Anterior cingulate cortex (tissue), 58 donors: Measurements from ENCODE around the gene MIGA2.
"Not testable (repeated sequence)": the region's sequence is repeated elsewhere in the genome, so short reads cannot be mapped to it uniquely, and the experiment has no call there.

Source experiments
- DNase-seq, 58 donors: peaks; one replicate each; lab custom pipeline; 2025; lab: John Stamatoyannopoulos, UW

Gene MIGA2

GRCh38 chr9:129036241-129036922, at the start of gene MIGA2:
Gene MIGA2, plus strand, starts transcription at chr9:129036626. Its CDS starts 3,969 bp downstream, at chr9:129040595.
- peak; percentile 69 to 99 (median 97) for DNase-seq

GRCh38 chr9:128986671-128987070, 49.8 kb upstream of the MIGA2 start:
- DNase-seq: no peak

GRCh38 chr9:128987805-128988204, 48.6 kb upstream of the MIGA2 start:
- peak in 7 of 58 donors; percentile 28 to 67 (median 38) for DNase-seq

- DNase-seq: peak in 40 of 58 donors; percentile 18 to 72 (median 48)
Observed at GRCh38 chr9:128992995-128993394, 43.4 kb upstream of the MIGA2 start.

- DNase-seq: peak in 4 of 58 donors; percentile 19 to 47 (median 38)
Observed at GRCh38 chr9:128995791-128996190, 40.6 kb upstream of the MIGA2 start.

GRCh38 chr9:128998462-128998861, 38.0 kb upstream of the MIGA2 start:
- no peak for DNase-seq

- DNase-seq: no peak
Observed at GRCh38 chr9:128999581-129000206, 36.7 kb upstream of the MIGA2 start.

GRCh38 chr9:129001504-129002325, 34.7 kb upstream of the MIGA2 start:
- DNase-seq: no peak

- DNase-seq: no peak
Observed at GRCh38 chr9:129002992-129003391, 33.4 kb upstream of the MIGA2 start.

- DNase-seq: not testable (repeated sequence)
Observed at GRCh38 chr9:129004173-129004572, 32.3 kb upstream of the MIGA2 start.

GRCh38 chr9:129005336-129005997, 31.0 kb upstream of the MIGA2 start:
- DNase-seq: no peak

- peak in 54 of 58 donors; percentile 5 to 89 (median 62) for DNase-seq
Observed at GRCh38 chr9:129006328-129007034, 29.9 kb upstream of the MIGA2 start.

GRCh38 chr9:129007035-129007765, 29.2 kb upstream of the MIGA2 start:
- peak in 3 of 58 donors; percentile 16 to 49 (median 44) for DNase-seq

GRCh38 chr9:129007766-129008468, 28.5 kb upstream of the MIGA2 start:
- DNase-seq: no peak

GRCh38 chr9:129008469-129008965, 27.9 kb upstream of the MIGA2 start:
- no peak for DNase-seq

GRCh38 chr9:129008986-129009583, 27.3 kb upstream of the MIGA2 start:
- no peak for DNase-seq

GRCh38 chr9:129009584-129010141, 26.8 kb upstream of the MIGA2 start:
- no peak for DNase-seq
